K562 (cell line): Measurements from ENCODE around the gene HLF. TPM values are rescaled to one million over a fixed set of nuclear protein-coding genes. Genes with fewer than 3 reads are reported as not detected.
A peak's percentile ranks its signal among the peaks of the same experiment; 100 is the strongest.

Source experiments
- CTCF ChIP-seq, 3 experiments: IDR thresholded peaks in 2 of 3; conservative IDR thresholded peaks in 1 of 3; 2 replicates each; pipeline ENCODE4 v1.5.1; 2011 to 2012; ENCODE audit warnings: low read length in 3 of 3, mild to moderate bottlenecking in 3 of 3, control low read depth in 2 of 3, improper control_type of control experiment in 1 of 3, inconsistent platforms in 1 of 3, low read depth in 1 of 3, mixed read lengths in 1 of 3, moderate library complexity in 1 of 3; ENCODE audit not compliant: insufficient read depth in 2 of 3
- KLF10 ChIP-seq: fragments of 250-450 bp; sonication (Bioruptor Pico); IDR thresholded peaks from 2 replicates; pipeline ENCODE4 v1.6.1; 2021; ENCODE audit warnings: matching md5 sums
- MTA3 ChIP-seq: fragments of 450-650 bp; formaldehyde crosslinking; IDR thresholded peaks from 2 replicates; pipeline ENCODE4 v1.6.1; 2017; ENCODE audit warnings: mild to moderate bottlenecking, borderline replicate concordance
- MYC ChIP-seq, 2 experiments: fragments of 250-450 bp in 1 of 2; sonication (Bioruptor Pico) in 1 of 2; IDR thresholded peaks; 2 replicates each; pipeline versions ENCODE4 v1.5.1 to v1.6.1; 2012 to 2021; ENCODE audit warnings: low read depth in 2 of 2, borderline replicate concordance in 1 of 2, improper control_type of control experiment in 1 of 2, low read length in 1 of 2, mild to moderate bottlenecking in 1 of 2, moderate library complexity in 1 of 2
- POLR2A ChIP-seq: fragments of 450-650 bp; conservative IDR thresholded peaks from 2 replicates; pipeline ENCODE4 v1.6.1; 2016
- PREB ChIP-seq: sonication (generic); formaldehyde crosslinking; IDR thresholded peaks from 2 replicates; pipeline ENCODE4 v1.8.1; 2023; ENCODE audit warnings: mild to moderate bottlenecking, missing genetic modification reagents
- SREBF1 ChIP-seq: fragments of 150-350 bp; IDR thresholded peaks from 2 replicates; pipeline ENCODE4 v1.6.1; 2014; ENCODE audit warnings: antibody characterized with exemption, low read depth, low read length, borderline replicate concordance
- TARDBP ChIP-seq: fragments of 450-650 bp; IDR thresholded peaks from 2 replicates; pipeline ENCODE4 v1.6.1; 2016
- TCF7 ChIP-seq: sonication (generic); IDR thresholded peaks from 2 replicates; pipeline ENCODE4 v1.6.1; 2016; ENCODE audit warnings: antibody characterized with exemption, borderline replicate concordance
- TRIM28 ChIP-seq: fragments of 450-650 bp; IDR thresholded peaks from 2 replicates; pipeline ENCODE4 v1.6.1; 2017
- TSHZ1 ChIP-seq: fragments of 250-450 bp; sonication (Bioruptor Pico); IDR thresholded peaks from 2 replicates; pipeline ENCODE4 v1.4.0; 2020; ENCODE audit warnings: mild to moderate bottlenecking, moderate library complexity
- ZEB2 ChIP-seq: fragments of 450-650 bp; IDR thresholded peaks from 2 replicates; pipeline ENCODE4 v1.6.1; 2016
- ZNF609 ChIP-seq: sonication (generic); formaldehyde crosslinking; IDR thresholded peaks from 2 replicates; pipeline ENCODE4 v1.8.1; 2023; ENCODE audit warnings: missing genetic modification reagents, mild to moderate bottlenecking, borderline replicate concordance
- ZNF717 ChIP-seq: fragments of 250-450 bp; sonication (Bioruptor Pico); IDR thresholded peaks from 2 replicates; pipeline ENCODE4 v1.5.0; 2021
- ZNF785 ChIP-seq: fragments of 250-450 bp; sonication (Bioruptor Pico); IDR thresholded peaks from 2 replicates; pipeline ENCODE4 v1.4.0; 2020; ENCODE audit warnings: mild to moderate bottlenecking
- polyA plus RNA-seq, 8 experiments: library from polyadenylated mRNA; depleted of rRNA in 4 of 8; stranded (reverse) in 5 of 8; unstranded in 3 of 8; fragments of >200 nt; fragmentation: Nextera tagmentation in 2 of 8; fragmentation: Illumina TruSeq in 1 of 8; extraction: Ambion mirVana in 2 of 8; extraction: Trizol in 1 of 8; gene quantifications; 2 replicates each; pipeline versions ENCODE4 v1.2.1 to v1.2.3, GENCODE V29; 2011 to 2014; ENCODE audit warnings: inconsistent platforms in 1 of 8, missing spikeins in 1 of 8
- total RNA-seq, 7 experiments: library from RNA; depleted of rRNA in 6 of 7; stranded (reverse); fragments of >200 nt in 6 of 7; fragmentation: Illumina TruSeq in 2 of 7; extraction: Trizol in 2 of 7; gene quantifications; 2 replicates each; pipeline versions ENCODE4 v1.2.1 to v1.2.3, GENCODE V29; 2011 to 2021; ENCODE audit warnings: low replicate concordance in 1 of 7

HLF gene
- total and polyA plus RNA-seq, 9 of the 15 experiments (the other 6 are each of a cell fraction or from before 2014, with no cell fraction given) = 0.03 to 0.24 (median 0.09) TPM

- no peak for TF ChIP-seq ZNF609 (CRISPR knock-in tag)
- TF ChIP-seq ZNF785 (CRISPR knock-in tag) = no peak
- no peak for TF ChIP-seq POLR2A
- no peak for TF ChIP-seq ZEB2
- TF ChIP-seq ZNF717 (CRISPR knock-in tag) = no peak
- TF ChIP-seq MYC (IDR thresholded peaks at IDR 0.05; ENCODE audit: low read depth, low read length) = peak; percentile 86
- TF ChIP-seq MYC (CRISPR knock-in tag; IDR thresholded peaks at IDR 0.05; ENCODE audit: borderline replicate concordance, low read depth) = no peak
- TF ChIP-seq CTCF (IDR thresholded peaks at IDR 0.05 in 2 of 3, conservative IDR thresholded peaks at IDR 0.05 in 1 of 3; ENCODE audit: insufficient read depth in 2 of 3, low read depth in 1 of 3, low read length in 3 of 3) = 0 out of 6 replicates have a peak, but pooled peaks of 1 of the 3 experiments have one; percentile 2
- no peak for TF ChIP-seq MTA3
- TF ChIP-seq PREB = no peak
- no peak for TF ChIP-seq TCF7
- 0 out of 2 replicates have a peak, but pooled peaks have one; percentile 60 for TF ChIP-seq TARDBP
- TF ChIP-seq TSHZ1 (CRISPR knock-in tag) = no peak
- no peak for TF ChIP-seq KLF10 (CRISPR knock-in tag)
- no peak for TF ChIP-seq SREBF1
- TF ChIP-seq TRIM28 = no peak
Measured at GRCh38 chr17:55264645-55265298, at the start of gene HLF (continued).
